Stimulated activated effector memory CD8-positive, alpha-beta T cell treated with anti-CD3 and anti-CD28 coated beads, Interleukin-12 subunit alpha, Interleukin-12 subunit beta, amount 100 ng/mL, for 72 hours (primary cell): ENCODE measurements around the gene CPZ.
A peak's percentile ranks its signal among the peaks of the same experiment; 100 is the strongest.

Experiments
- ATAC-seq: fragments of 150-1000 bp; cut with Tn5 transposase; 2 replicates; pipeline ENCODE4 v1.10.0; 2021
- DNase-seq, 2 donors: peaks; one replicate each; pipeline ENCODE4 v3.0.0; 2021 to 2022; ENCODE audit warnings: low spot score in 2 of 2
- H3K27ac Mint-ChIP-seq: one replicate; pipeline ENCODE4 v1.8.0; 2022; ENCODE audit warnings: mild to moderate bottlenecking, mixed read lengths
- H3K36me3 Mint-ChIP-seq: one replicate; pipeline ENCODE4 v1.8.0; 2022; ENCODE audit warnings: mild to moderate bottlenecking, mixed read lengths
- H3K4me1 Mint-ChIP-seq: one replicate; pipeline ENCODE4 v1.8.0; 2022; ENCODE audit warnings: mixed read lengths
- H3K4me3 Mint-ChIP-seq: one replicate; pipeline ENCODE4 v1.8.0; 2022; ENCODE audit warnings: mild to moderate bottlenecking, mixed read lengths
- H3K9me3 Mint-ChIP-seq: one replicate; pipeline ENCODE4 v1.8.0; 2022; ENCODE audit warnings: mixed read lengths

The CPZ gene

GRCh38 chr4:8606476-8606875, 13.9 kb downstream of the CPZ start:
- H3K36me3 Mint-ChIP-seq, result no peaks in the 10 kb centered on the region

DNA sequence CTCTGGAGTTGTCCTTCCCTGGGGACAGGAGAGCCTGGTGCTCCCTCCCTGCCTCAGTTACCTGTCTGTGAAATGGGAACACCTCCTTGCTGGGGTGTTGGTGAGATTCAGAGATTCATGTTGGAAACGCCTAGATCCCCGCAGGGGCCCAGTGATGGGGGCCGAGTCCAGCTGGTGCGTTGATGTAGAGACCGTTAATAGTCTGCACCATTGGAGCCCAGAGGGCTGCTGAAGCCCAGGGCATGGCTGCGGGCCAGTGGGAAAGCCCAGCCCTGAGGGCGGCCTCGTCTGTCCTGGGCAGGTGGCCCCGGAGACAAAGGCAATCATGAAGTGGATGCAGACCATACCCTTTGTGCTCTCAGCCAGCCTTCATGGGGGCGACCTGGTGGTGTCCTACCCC, 14.4 kb downstream of the CPZ start:
- ATAC-seq (no peak), DNase-seq (no peak)
- Mint-ChIP-seq H3K36me3 (no peaks in the 10 kb centered on the region), H3K4me3 (no peak overlapping the region), H3K4me1 (no peaks in the 10 kb centered on the region), H3K27ac (no peak overlapping the region), H3K9me3 (no peaks in the 10 kb centered on the region)

More at GRCh38 chr4:8606476-8606875, 13.9 kb downstream of the CPZ start:
- H3K9me3 Mint-ChIP-seq, result no peaks in the 10 kb centered on the region
- no peak overlapping the region for H3K27ac Mint-ChIP-seq
- DNase-seq (no peak), ATAC-seq (no peak)
- H3K4me3 Mint-ChIP-seq, result no peak overlapping the region
- no peaks in the 10 kb centered on the region for H3K4me1 Mint-ChIP-seq

- DNase-seq, result peak; percentile 44 to 74
- Mint-ChIP-seq H3K9me3 (no peaks in the 10 kb centered on the region), H3K27ac (no peak overlapping the region), H3K4me3 (no peak overlapping the region), H3K36me3 (no peaks in the 10 kb centered on the region), H3K4me1 (no peaks in the 10 kb centered on the region)
- no peak for ATAC-seq
Observed at GRCh38 chr4:8607603-8608481, 15.3 kb downstream of the CPZ start.

GRCh38 chr4:8608714-8609391, 16.3 kb downstream of the CPZ start:
- Mint-ChIP-seq H3K27ac (no peak overlapping the region), H3K9me3 (no peaks in the 10 kb centered on the region), H3K4me1 (no peaks in the 10 kb centered on the region), H3K4me3 (no peak overlapping the region), H3K36me3 (no peaks in the 10 kb centered on the region)
- DNase-seq, result no peak
- no peak for ATAC-seq

- no peak for ATAC-seq
- Mint-ChIP-seq H3K27ac (no peak overlapping the region), H3K4me1 (no peaks in the 10 kb centered on the region), H3K9me3 (no peaks in the 10 kb centered on the region), H3K4me3 (no peak overlapping the region), H3K36me3 (no peaks in the 10 kb centered on the region)
- DNase-seq, result no peak
Observed at GRCh38 chr4:8609406-8609805, 16.8 kb downstream of the CPZ start.

DNA sequence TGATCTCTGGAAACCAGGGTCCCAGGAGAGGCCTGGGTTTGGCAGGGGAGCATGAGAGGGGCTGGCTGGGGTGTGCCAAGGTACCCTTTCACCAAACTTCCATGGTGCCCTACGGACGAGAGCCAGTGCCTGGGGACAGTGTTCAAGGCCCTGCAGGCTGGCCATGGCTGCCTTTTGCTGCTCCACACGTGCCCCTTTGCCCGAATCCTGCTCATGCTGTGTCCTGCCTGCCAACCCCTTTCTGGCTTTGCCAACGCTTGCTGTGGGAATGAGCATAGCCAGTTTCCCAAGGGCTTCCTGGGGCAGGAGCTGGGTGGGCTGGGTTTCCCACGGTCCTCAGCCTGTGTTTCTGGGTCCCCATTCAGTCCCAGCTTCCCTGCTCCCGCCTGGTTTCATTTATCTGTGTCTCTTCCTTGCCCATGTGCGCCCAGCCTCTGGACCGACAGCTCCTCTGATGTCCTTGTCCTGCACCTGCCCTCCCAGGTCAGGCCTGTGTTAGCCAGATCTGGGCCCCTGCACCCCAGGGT, 17.3 kb downstream of the CPZ start:
- H3K4me1 Mint-ChIP-seq, result no peaks in the 10 kb centered on the region
- DNase-seq, result no peak
- no peak overlapping the region for H3K27ac Mint-ChIP-seq
- no peaks in the 10 kb centered on the region for H3K9me3 Mint-ChIP-seq
- no peak for ATAC-seq
- no peak overlapping the region for H3K4me3 Mint-ChIP-seq
- H3K36me3 Mint-ChIP-seq, result no peaks in the 10 kb centered on the region

GRCh38 chr4:8610858-8611616, 18.5 kb downstream of the CPZ start:
- Mint-ChIP-seq H3K4me3 (no peak overlapping the region), H3K9me3 (no peaks in the 10 kb centered on the region), H3K27ac (no peak overlapping the region), H3K4me1 (no peaks in the 10 kb centered on the region), H3K36me3 (no peaks in the 10 kb centered on the region)
- ATAC-seq, result no peak
- no peak for DNase-seq

DNA sequence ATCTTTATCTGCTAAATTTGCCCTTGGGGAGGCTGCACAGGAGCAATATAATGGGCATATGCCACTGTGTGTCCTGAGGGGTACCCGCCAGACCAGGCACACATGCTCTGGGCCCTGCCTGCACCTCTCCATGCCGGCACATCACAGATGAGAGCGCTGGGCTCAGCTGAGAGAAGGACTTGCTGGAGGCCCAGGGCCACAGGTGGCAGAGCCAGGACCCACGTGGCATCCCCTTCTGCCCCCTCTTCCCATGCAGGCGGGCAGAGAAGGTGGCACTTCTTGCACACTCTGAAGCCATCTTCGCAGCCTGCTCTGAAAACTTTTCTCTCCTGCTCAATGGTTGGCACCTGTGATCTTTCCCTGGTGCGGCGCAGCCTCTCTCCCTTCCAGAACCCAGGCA, 20.1 kb downstream of the CPZ start:
- Mint-ChIP-seq H3K27ac (no peak overlapping the region), H3K4me1 (no peaks in the 10 kb centered on the region), H3K4me3 (no peak overlapping the region), H3K36me3 (no peaks in the 10 kb centered on the region), H3K9me3 (no peaks in the 10 kb centered on the region)
- DNase-seq (no peak), ATAC-seq (no peak)

DNA sequence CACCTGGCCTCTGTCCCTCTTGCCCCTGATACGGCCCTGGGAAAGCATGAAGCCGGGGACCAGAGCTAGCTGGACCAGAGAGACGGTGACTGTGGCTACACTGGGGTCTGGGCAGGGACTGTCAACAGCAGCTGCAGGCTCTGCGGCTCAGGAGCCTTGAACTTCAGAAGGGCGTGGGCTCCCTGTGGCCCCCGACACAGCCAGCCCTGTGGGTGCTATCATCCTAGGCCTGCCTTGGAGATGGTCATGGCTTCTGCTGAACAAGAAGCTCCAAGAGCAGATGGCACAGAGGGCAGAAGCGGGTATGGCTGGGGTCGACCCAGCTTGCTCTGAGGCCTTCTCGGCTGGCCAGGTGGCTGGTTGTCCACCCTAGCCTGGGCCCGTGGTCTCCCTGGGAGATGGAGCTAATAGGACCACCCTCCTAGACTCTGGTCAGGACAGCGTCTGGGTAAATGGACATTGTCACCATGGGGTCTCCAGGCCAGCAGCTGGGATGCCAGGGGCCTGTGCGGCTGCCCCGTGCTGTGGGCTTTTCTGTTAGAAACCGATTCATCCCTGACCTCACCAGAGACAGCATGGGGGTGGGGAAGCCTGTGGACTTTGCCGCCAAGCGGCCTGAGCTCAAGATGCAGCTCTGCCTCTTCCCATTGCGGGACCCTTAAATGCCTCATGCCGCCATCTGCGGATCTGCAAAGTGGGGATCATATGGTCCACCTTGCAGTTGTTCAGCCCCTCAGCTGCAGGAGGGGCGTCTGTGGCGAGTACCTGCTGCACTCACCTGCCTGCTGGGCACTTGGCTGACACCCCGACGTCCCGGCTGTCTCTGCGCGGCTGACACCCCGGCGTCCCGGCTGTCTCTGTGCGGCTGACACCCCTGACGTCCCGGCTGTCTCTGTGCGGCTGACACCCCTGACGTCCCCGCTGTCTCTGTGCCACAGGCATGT, 21.1 kb downstream of the CPZ start:
- Mint-ChIP-seq H3K9me3 (no peaks in the 10 kb centered on the region), H3K4me3 (no peak overlapping the region), H3K4me1 (no peaks in the 10 kb centered on the region), H3K27ac (no peak overlapping the region), H3K36me3 (no peaks in the 10 kb centered on the region)
- ATAC-seq, result no peak
- no peak for DNase-seq

DNA sequence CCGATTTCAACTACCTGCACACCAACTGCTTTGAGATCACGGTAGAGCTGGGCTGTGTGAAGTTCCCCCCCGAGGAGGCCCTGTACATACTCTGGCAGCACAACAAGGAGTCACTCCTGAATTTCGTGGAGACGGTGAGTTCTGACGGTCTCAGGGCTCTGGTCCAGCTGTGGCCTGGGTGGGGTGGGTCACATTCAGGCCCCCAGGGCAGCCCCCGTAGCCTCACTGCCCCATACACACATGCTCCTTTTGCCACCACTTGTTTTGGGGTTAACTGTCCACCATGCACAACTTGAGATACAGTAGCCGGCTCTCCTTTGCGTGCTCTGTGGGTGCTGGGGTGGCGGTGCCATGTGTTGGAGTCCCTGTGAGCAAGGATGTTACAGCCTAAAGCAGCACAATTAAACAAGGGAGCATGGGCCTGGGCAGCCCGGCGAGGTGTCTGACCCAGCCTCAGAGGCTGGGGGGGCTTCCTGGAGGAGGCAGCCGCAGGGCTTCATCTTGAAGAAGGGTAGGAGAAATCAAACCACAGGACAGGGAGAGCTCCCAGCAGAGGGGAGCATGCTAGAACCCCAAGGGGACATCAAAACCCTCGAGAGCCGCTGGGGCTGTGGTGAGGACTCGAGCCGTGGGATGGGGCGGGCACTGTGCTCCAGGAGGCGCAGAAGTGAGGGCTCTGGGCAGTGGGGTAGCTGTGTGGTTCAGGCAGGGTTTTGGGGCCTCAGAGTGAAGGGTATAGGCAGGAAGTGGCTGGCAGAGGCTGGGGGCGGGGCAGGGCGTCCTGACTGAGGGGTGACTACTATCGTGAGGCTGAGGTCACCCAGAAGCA, 22.0 kb downstream of the CPZ start:
- Mint-ChIP-seq H3K4me3 (no peak overlapping the region), H3K4me1 (no peaks in the 10 kb centered on the region), H3K27ac (no peak overlapping the region), H3K9me3 (no peaks in the 10 kb centered on the region), H3K36me3 (no peaks in the 10 kb centered on the region)
- no peak for DNase-seq
- no peak for ATAC-seq

GRCh38 chr4:8615366-8615765, 22.8 kb downstream of the CPZ start:
- H3K27ac Mint-ChIP-seq, result no peak overlapping the region
- ATAC-seq (no peak), DNase-seq (no peak)
- H3K9me3 Mint-ChIP-seq, result no peaks in the 10 kb centered on the region
- no peaks in the 10 kb centered on the region for H3K36me3 Mint-ChIP-seq
- H3K4me3 Mint-ChIP-seq, result no peak overlapping the region
- H3K4me1 Mint-ChIP-seq, result no peaks in the 10 kb centered on the region

- Mint-ChIP-seq H3K36me3 (no peaks in the 10 kb centered on the region), H3K4me1 (no peaks in the 10 kb centered on the region), H3K4me3 (no peak overlapping the region), H3K27ac (no peak overlapping the region), H3K9me3 (no peaks in the 10 kb centered on the region)
- DNase-seq (no peak), ATAC-seq (no peak)
Observed at GRCh38 chr4:8615921-8616787, 23.6 kb downstream of the CPZ start.

DNA sequence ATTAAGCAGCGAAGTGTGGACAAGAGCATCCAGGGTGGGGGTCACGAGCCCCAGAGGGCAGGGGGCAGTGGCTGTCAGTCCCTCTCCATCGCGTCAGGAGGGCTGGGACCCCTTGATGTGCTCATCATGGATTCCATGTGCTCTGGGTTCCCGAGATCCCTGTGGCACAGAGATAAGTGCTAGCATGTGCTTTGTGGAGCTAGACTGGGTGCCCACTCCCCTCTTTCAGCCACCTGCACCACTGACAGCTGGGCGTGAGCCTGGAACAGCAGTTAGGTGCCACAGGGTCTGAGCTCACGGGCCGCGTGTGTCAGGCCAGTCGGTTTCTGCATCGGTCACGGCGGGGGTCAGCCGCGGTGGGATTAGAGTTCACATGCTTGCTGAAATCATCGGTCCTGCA, 24.3 kb downstream of the CPZ start:
- H3K4me1 Mint-ChIP-seq, result no peaks in the 10 kb centered on the region
- ATAC-seq, result no peak

More for the DNA sequence above, 24.3 kb downstream of the CPZ start:
- Mint-ChIP-seq H3K9me3 (no peaks in the 10 kb centered on the region), H3K27ac (no peak overlapping the region), H3K4me3 (no peak overlapping the region), H3K36me3 (no peaks in the 10 kb centered on the region)
- DNase-seq, result no peak
